Measurements from ENCODE around the gene CCDC93.

GRCh38 chr2:117921520-117921919 lies 92.3 kb downstream of the CCDC93 start:
- TF ChIP-seq POLR2A (IDR thresholded peaks at IDR 0.05; ENCODE audit: low read depth, low read length): no peak
- TF ChIP-seq POLR2AphosphoS5 (IDR thresholded peaks at IDR 0.05; ENCODE audit: low read depth, low read length): no peak
- TF ChIP-seq TAF1 (IDR thresholded peaks at IDR 0.05; ENCODE audit: borderline replicate concordance, low read depth, low read length): no peak
